NCI-H1694 (cell line): ENCODE data around the gene STK32B.

ENCODE experiments used
- DNase-seq: peaks from one replicate; lab custom pipeline; 2025; lab: John Stamatoyannopoulos, UW

The STK32B gene

GRCh38 chr4:5365071-5366008 is 314.1 kb downstream of the STK32B start:
- no peak for DNase-seq

- no peak for DNase-seq
These were observed 314.7 kb downstream of the STK32B start for GRCh38 chr4:5366009-5366386.

- no peak for DNase-seq
These were observed 315.1 kb downstream of the STK32B start for GRCh38 chr4:5366421-5366820.

GRCh38 chr4:5368426-5368825 is 317.1 kb downstream of the STK32B start:
- no peak for DNase-seq

- no peak for DNase-seq
These were observed 319.0 kb downstream of the STK32B start for GRCh38 chr4:5370286-5370685.

- no peak for DNase-seq
These were observed 320.3 kb downstream of the STK32B start for GRCh38 chr4:5371415-5372190.

- DNase-seq = no peak
These were observed 320.9 kb downstream of the STK32B start for GRCh38 chr4:5372198-5372597.

GRCh38 chr4:5373327-5373726 is 322.0 kb downstream of the STK32B start:
- no peak for DNase-seq

- DNase-seq = no peak
These were observed 323.3 kb downstream of the STK32B start for GRCh38 chr4:5374592-5374991.

- DNase-seq = no peak
These were observed 323.7 kb downstream of the STK32B start for GRCh38 chr4:5374994-5375393.

GRCh38 chr4:5376015-5376414 is 324.7 kb downstream of the STK32B start:
- no peak for DNase-seq

GRCh38 chr4:5378002-5378401 is 326.7 kb downstream of the STK32B start:
- no peak for DNase-seq

GRCh38 chr4:5379895-5380294 is 328.6 kb downstream of the STK32B start:
- no peak for DNase-seq

- no peak for DNase-seq
These were observed 330.7 kb downstream of the STK32B start for GRCh38 chr4:5381961-5382441.

GRCh38 chr4:5383191-5383980 is 332.1 kb downstream of the STK32B start:
- DNase-seq = no peak

- DNase-seq = no peak
These were observed 334.5 kb downstream of the STK32B start for GRCh38 chr4:5385741-5386311.

GRCh38 chr4:5386921-5387320 is 335.6 kb downstream of the STK32B start:
- DNase-seq = no peak

- no peak for DNase-seq
These were observed 336.2 kb downstream of the STK32B start for GRCh38 chr4:5387457-5387856.

- DNase-seq = no peak
These were observed 338.6 kb downstream of the STK32B start for GRCh38 chr4:5389756-5390310.

GRCh38 chr4:5391492-5391891 is 340.2 kb downstream of the STK32B start:
- no peak for DNase-seq

GRCh38 chr4:5393911-5394513 is 342.7 kb downstream of the STK32B start:
- no peak for DNase-seq
